C4-2B (cell line): ENCODE data around the gene PODNL1.

Source experiments
- H3K27ac ChIP-seq: fragments of 450-650 bp; 2 replicates; pipeline ENCODE4 v1.5.1; 2017
- CTCF ChIP-seq: fragments of 450-650 bp; conservative IDR thresholded peaks from 2 replicates; pipeline ENCODE4 v1.5.1; 2017; ENCODE audit warnings: mild to moderate bottlenecking
- ZFX ChIP-seq: fragments of 450-650 bp; IDR thresholded peaks from 2 replicates; pipeline ENCODE4 v1.6.1; 2017

The PODNL1 gene

GRCh38 chr19:13896227-13896626, 42.0 kb downstream of the PODNL1 start:
- H3K27ac ChIP-seq = no peak overlapping the region
- no peak for TF ChIP-seq CTCF
- TF ChIP-seq ZFX = no peak

GRCh38 chr19:13894552-13894951, 43.7 kb downstream of the PODNL1 start:
- no peak overlapping the region for H3K27ac ChIP-seq
- TF ChIP-seq CTCF = no peak
- no peak for TF ChIP-seq ZFX

- TF ChIP-seq CTCF (no peak), ZFX (no peak)
- H3K27ac ChIP-seq = no peak overlapping the region
Measured at GRCh38 chr19:13892870-13893269, 45.3 kb downstream of the PODNL1 start.

GRCh38 chr19:13890136-13890535, 48.1 kb downstream of the PODNL1 start:
- TF ChIP-seq CTCF = no peak
- no peak for TF ChIP-seq ZFX
- H3K27ac ChIP-seq = no peak overlapping the region

GRCh38 chr19:13888281-13888680, 49.9 kb downstream of the PODNL1 start:
- TF ChIP-seq CTCF (no peak), ZFX (no peak)

GRCh38 chr19:13887517-13887916, 50.7 kb downstream of the PODNL1 start:
- no peak overlapping the region for H3K27ac ChIP-seq
- TF ChIP-seq ZFX = no peak
- no peak for TF ChIP-seq CTCF

More at GRCh38 chr19:13888281-13888680, 49.9 kb downstream of the PODNL1 start:
- H3K27ac ChIP-seq = no peak overlapping the region

- H3K27ac ChIP-seq = no peak overlapping the region
- TF ChIP-seq ZFX (no peak), CTCF (no peak)
Measured at GRCh38 chr19:13887018-13887436, 51.2 kb downstream of the PODNL1 start.
